ENCODE data around the gene METTL6.

GRCh38 chr3:15399970-15400369 is 27.4 kb downstream of the METTL6 start:
- no peak for TF ChIP-seq EZH2 (IDR thresholded peaks at IDR 0.05; ENCODE audit: insufficient read depth, poor library complexity, severe bottlenecking)
- no peak for TF ChIP-seq EZH2phosphoT487 (IDR thresholded peaks at IDR 0.05; ENCODE audit: insufficient read depth, low read depth)

Data from GM23248 (cell line).